ENCODE data around the gene PKP4. TPM values are rescaled to one million over a fixed set of nuclear protein-coding genes. Genes with fewer than 3 reads are reported as not detected.
"Not testable (repeated sequence)": the region's sequence is repeated elsewhere in the genome, so short reads cannot be mapped to it uniquely, and the experiment has no call there.

The PKP4 gene
- total RNA-seq, 1 donor from 2014 or later = 83.9 TPM

DNA sequence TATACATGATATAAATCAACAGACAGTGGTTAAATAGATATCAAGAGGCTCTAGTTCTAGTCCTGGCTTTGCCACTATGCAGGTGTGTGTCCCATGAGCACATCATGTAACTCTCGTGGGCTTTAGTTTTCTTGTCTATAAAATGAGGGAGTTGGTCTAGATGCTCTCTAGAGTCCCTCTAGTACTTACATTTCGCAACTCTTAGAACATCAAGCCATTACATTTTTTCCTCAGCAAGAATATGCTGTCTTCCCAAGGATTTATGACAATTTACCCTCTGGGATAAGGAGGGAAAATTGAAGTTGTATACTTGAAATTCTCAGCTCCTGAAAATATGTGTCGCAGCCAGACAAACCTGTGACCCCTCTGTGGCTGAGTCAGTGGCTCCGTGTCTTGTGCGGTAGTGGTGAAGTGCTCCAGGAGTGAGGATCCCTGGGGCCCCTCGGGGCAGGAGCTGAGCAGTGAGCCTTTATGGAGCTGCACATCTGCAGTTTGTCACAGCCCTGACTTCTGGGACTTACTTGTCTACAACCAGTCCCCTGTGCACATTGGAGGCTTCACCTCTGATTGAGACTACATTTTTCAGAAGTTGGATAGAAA lies 6.8 kb downstream of the PKP4 start:
- H3F3A ChIP-seq (ENCODE audit: low read depth) = peaks cover 7% of the 10 kb centered on the region
- H3K4me1 ChIP-seq = peaks cover 33% of the 10 kb centered on the region
- H3K27me3 ChIP-seq = no peaks in the 10 kb centered on the region
- H3K79me2 ChIP-seq (ENCODE audit: low read depth) = peaks cover 100% of the 10 kb centered on the region
- DNase-seq (ENCODE audit: low spot score) = no peak
- no peaks in the 10 kb centered on the region for H3K9me3 ChIP-seq (ENCODE audit: low read depth)
- H4K20me1 ChIP-seq (ENCODE audit: low read depth) = peaks cover 65% of the 10 kb centered on the region
- H3K36me3 ChIP-seq = no peaks in the 10 kb centered on the region
- peaks cover 7% of the 10 kb centered on the region for H3K9me3 Mint-ChIP-seq
- H2AFZ ChIP-seq (replicated peaks) = no peak overlapping the region
- no peak overlapping the region for H3K27ac ChIP-seq
- H3K4me3 ChIP-seq = no peak overlapping the region
- peaks cover under 1% of the 10 kb centered on the region for H3K27me3 Mint-ChIP-seq (ENCODE audit: insufficient read depth, low read depth)
- no peak overlapping the region for H3K27ac Mint-ChIP-seq
- H3K4me2 ChIP-seq = peak overlapping the region; percentile 8
- TF ChIP-seq, protein P1, sequence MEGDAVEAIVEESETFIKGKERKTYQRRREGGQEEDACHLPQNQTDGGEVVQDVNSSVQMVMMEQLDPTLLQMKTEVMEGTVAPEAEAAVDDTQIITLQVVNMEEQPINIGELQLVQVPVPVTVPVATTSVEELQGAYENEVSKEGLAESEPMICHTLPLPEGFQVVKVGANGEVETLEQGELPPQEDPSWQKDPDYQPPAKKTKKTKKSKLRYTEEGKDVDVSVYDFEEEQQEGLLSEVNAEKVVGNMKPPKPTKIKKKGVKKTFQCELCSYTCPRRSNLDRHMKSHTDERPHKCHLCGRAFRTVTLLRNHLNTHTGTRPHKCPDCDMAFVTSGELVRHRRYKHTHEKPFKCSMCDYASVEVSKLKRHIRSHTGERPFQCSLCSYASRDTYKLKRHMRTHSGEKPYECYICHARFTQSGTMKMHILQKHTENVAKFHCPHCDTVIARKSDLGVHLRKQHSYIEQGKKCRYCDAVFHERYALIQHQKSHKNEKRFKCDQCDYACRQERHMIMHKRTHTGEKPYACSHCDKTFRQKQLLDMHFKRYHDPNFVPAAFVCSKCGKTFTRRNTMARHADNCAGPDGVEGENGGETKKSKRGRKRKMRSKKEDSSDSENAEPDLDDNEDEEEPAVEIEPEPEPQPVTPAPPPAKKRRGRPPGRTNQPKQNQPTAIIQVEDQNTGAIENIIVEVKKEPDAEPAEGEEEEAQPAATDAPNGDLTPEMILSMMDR (IDR thresholded peaks at IDR 0.05) = no peak
- no peak for TF ChIP-seq EZH2phosphoT487 (IDR thresholded peaks at IDR 0.05)
- no peak for TF ChIP-seq EZH2 (IDR thresholded peaks at IDR 0.05)
- H3K9ac ChIP-seq = no peak overlapping the region
- H3K4me1 Mint-ChIP-seq = peaks cover 28% of the 10 kb centered on the region
- no peak overlapping the region for H3K4me3 Mint-ChIP-seq
- H3K36me3 Mint-ChIP-seq = peaks cover 17% of the 10 kb centered on the region

DNA sequence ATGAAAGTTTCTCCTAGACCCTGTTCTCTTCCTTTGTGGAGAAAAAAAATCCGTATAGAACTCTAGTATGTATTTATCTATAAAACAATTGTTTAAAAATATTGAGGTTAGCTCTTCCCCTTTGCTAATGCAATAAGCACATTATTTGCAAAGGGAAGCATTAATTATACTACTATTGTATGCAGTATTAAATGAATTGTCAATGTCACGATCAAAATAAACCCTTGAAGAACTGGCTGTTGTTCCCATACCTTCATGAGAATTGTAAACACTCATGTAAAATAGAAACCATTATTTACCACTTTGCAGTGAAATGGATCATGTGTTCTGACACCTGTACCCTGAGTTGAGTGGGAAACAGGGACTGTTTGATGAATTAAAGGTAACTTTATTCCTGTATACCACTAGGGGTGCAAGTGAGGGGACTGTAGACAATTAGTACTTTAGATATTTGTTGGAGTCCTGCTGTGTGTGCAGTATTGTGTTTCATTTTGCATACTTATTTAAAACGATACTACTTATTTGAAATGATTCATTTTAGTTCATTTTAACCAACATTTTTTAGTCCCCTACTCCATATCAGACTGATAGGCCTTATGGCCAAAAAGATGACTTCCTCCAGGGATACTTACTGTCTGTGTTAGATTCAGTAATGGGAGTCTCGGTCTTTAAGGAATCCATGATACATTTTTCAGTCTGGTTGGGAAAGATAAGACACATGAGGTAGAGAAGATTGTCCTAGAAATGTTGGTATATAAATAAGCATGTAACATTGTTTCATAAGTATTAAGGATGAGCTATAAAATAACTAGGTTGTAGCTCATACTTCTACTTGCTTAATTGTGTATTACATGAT lies 7.9 kb downstream of the PKP4 start:
- Histone ChIP-seq H3K79me2 (ENCODE audit: low read depth) (peaks cover 99% of the 10 kb centered on the region), H4K20me1 (ENCODE audit: low read depth) (peaks cover 56% of the 10 kb centered on the region)
- TF ChIP-seq EZH2phosphoT487 (IDR thresholded peaks at IDR 0.05) (no peak), EZH2 (IDR thresholded peaks at IDR 0.05) (no peak)
- TF ChIP-seq, protein P1 (IDR thresholded peaks at IDR 0.05) = peak; percentile 69

DNA sequence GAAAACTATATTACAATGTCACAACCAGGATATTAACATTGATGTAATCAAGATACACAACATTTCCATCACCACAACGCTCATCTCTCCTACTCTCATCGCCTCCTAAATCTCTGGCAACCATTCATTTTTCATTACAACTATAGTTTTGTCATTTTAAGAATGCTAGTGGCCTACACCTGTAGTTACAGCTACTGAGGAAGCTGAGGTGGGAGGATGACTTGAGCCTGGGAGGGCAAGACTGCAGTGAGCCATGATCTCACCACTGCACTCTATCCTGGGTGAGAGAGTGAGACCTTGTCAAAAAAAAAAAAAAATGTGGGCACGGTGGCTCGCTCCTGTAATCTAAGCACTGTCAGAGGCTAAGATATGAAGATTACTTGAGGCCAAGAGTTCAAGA lies 10.5 kb downstream of the PKP4 start:
- no peak for DNase-seq (ENCODE audit: low spot score)
- Histone ChIP-seq H3F3A (ENCODE audit: low read depth) (no peaks in the 10 kb centered on the region), H3K4me2 (no peak overlapping the region), H3K27ac (no peak overlapping the region), H3K4me1 (peaks cover 19% of the 10 kb centered on the region), H3K36me3 (no peaks in the 10 kb centered on the region), H3K27me3 (no peaks in the 10 kb centered on the region), H2AFZ (replicated peaks) (no peak overlapping the region), H3K9me3 (ENCODE audit: low read depth) (no peaks in the 10 kb centered on the region), H4K20me1 (ENCODE audit: low read depth) (peaks cover 33% of the 10 kb centered on the region), H3K4me3 (no peak overlapping the region), H3K79me2 (ENCODE audit: low read depth) (peaks cover 99% of the 10 kb centered on the region), H3K9ac (no peak overlapping the region)
- peaks cover 14% of the 10 kb centered on the region for H3K9me3 Mint-ChIP-seq
- H3K36me3 Mint-ChIP-seq = peaks cover 40% of the 10 kb centered on the region
- no peak overlapping the region for H3K27ac Mint-ChIP-seq
- no peaks in the 10 kb centered on the region for H3K27me3 Mint-ChIP-seq (ENCODE audit: insufficient read depth, low read depth)
- no peak overlapping the region for H3K4me3 Mint-ChIP-seq
- H3K4me1 Mint-ChIP-seq = peaks cover 7% of the 10 kb centered on the region
- no peak for TF ChIP-seq EZH2 (IDR thresholded peaks at IDR 0.05)
- TF ChIP-seq, protein P1 (IDR thresholded peaks at IDR 0.05) = no peak
- no peak for TF ChIP-seq EZH2phosphoT487 (IDR thresholded peaks at IDR 0.05)

More for the DNA sequence above, 7.9 kb downstream of the PKP4 start:
- Histone ChIP-seq H3K9me3 (ENCODE audit: low read depth) (no peaks in the 10 kb centered on the region), H3K36me3 (no peaks in the 10 kb centered on the region), H2AFZ (replicated peaks) (no peak overlapping the region), H3K9ac (no peak overlapping the region), H3K4me1 (peaks cover 23% of the 10 kb centered on the region), H3F3A (ENCODE audit: low read depth) (no peaks in the 10 kb centered on the region), H3K4me3 (no peak overlapping the region), H3K27ac (no peak overlapping the region), H3K4me2 (no peak overlapping the region), H3K27me3 (no peaks in the 10 kb centered on the region)
- Mint-ChIP-seq H3K9me3 (peaks cover 10% of the 10 kb centered on the region), H3K4me1 (peaks cover 18% of the 10 kb centered on the region), H3K4me3 (no peak overlapping the region), H3K27me3 (ENCODE audit: insufficient read depth, low read depth) (no peaks in the 10 kb centered on the region), H3K27ac (no peak overlapping the region), H3K36me3 (peaks cover 21% of the 10 kb centered on the region)
- peak; percentile 30 for DNase-seq (ENCODE audit: low spot score)

DNA sequence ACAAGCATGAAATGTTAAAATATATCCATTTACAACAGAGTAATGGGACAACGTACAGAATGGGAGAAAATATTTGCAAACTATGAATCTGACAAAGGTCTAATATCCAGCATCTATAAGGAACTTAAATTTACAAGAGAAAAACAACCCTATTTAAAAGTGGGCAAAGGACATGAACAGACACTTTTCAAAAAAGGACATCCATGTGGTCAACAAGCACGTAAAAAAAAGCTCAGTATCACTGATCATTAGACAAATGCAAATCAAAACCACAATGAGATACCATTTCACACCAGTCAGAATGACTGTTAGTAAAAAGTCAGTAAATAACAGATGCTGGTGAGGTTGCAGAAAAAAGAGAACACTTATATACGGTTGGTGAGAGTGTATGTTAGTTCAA lies 16.1 kb downstream of the PKP4 start:
- H3K4me1 Mint-ChIP-seq; H3K4me3 Mint-ChIP-seq; H3K27me3 Mint-ChIP-seq (ENCODE audit: insufficient read depth, low read depth); H3F3A ChIP-seq (ENCODE audit: low read depth); H3K9me3 ChIP-seq (ENCODE audit: low read depth); H3K27ac ChIP-seq; H3K4me2 ChIP-seq; H3K27ac Mint-ChIP-seq; DNase-seq (ENCODE audit: low spot score); H2AFZ ChIP-seq (replicated peaks); H3K36me3 ChIP-seq; H3K27me3 ChIP-seq; H3K4me3 ChIP-seq; H3K9ac ChIP-seq: not testable (repeated sequence)
- Mint-ChIP-seq H3K9me3 (peaks cover 13% of the 10 kb centered on the region), H3K36me3 (peaks cover 37% of the 10 kb centered on the region)
- Histone ChIP-seq H3K79me2 (ENCODE audit: low read depth) (peaks cover 93% of the 10 kb centered on the region), H4K20me1 (ENCODE audit: low read depth) (peaks cover 26% of the 10 kb centered on the region), H3K4me1 (peaks cover 17% of the 10 kb centered on the region)

DNA sequence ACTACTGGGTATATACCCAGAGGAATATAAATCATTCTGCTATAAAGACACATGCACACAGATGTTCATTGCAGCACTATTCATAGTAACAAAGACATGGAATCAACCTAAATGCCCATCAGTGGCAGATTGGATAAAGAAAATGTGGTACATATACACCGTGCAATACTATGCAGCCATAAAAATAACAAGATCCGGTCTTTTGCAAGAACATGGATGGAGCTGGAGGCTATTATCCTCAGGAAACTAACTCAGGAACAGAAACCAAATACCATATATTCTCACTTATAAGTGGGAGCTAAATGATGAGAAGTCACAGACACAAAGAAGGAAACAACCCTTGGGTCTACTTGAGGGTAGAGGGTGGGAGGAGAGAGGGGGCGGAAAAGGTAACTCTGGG lies 16.5 kb downstream of the PKP4 start:
- H3K27me3 ChIP-seq; H3K4me1 Mint-ChIP-seq; H3K9me3 ChIP-seq (ENCODE audit: low read depth); H3K4me2 ChIP-seq; H3K9ac ChIP-seq; H3K27ac Mint-ChIP-seq; H3K4me3 ChIP-seq; H3K27ac ChIP-seq; H3K36me3 ChIP-seq; H2AFZ ChIP-seq (replicated peaks); DNase-seq (ENCODE audit: low spot score); H3K27me3 Mint-ChIP-seq (ENCODE audit: insufficient read depth, low read depth); H3K4me3 Mint-ChIP-seq; H3F3A ChIP-seq (ENCODE audit: low read depth): not testable (repeated sequence)
- peaks cover 17% of the 10 kb centered on the region for H3K4me1 ChIP-seq
- peaks cover 92% of the 10 kb centered on the region for H3K79me2 ChIP-seq (ENCODE audit: low read depth)
- H4K20me1 ChIP-seq (ENCODE audit: low read depth) = peaks cover 26% of the 10 kb centered on the region
- Mint-ChIP-seq H3K36me3 (peaks cover 36% of the 10 kb centered on the region), H3K9me3 (peaks cover 13% of the 10 kb centered on the region)
